Gastrocnemius medialis (tissue), 4 donors: ENCODE results near the gene ANKRD49. TPM values are rescaled to one million over a fixed set of nuclear protein-coding genes. Genes with fewer than 3 reads are reported as not detected.

Source experiments
- ATAC-seq, 2 donors: fragments of 150-250 bp; one replicate each; pipeline ENCODE4 v1.9.1; 2016
- DNase-seq, 2 donors: peaks; one replicate each; pipeline ENCODE4 v3.0.0-alpha.2; 2019
- H3K27ac ChIP-seq, 4 donors: fragments of 200-600 bp; sonication (generic); 1 replicate in 1 of 4; 2 replicates in 3 of 4; pipeline ENCODE4 v1.5.1; 2016 to 2018; ENCODE audit warnings: mild to moderate bottlenecking in 2 of 4, moderate library complexity in 1 of 4
- H3K27me3 ChIP-seq, 3 donors: fragments of 200-600 bp; sonication (generic) in 2 of 3; 1 replicate in 1 of 3; 2 replicates in 2 of 3; pipeline versions ENCODE4 v1.5.1 to v1.6.0; 2016 to 2019; ENCODE audit warnings: mild to moderate bottlenecking in 1 of 3, moderate library complexity in 1 of 3
- H3K36me3 ChIP-seq, 2 donors: fragments of 200-600 bp; sonication (generic) in 1 of 2; one replicate each; pipeline ENCODE4 v1.5.1; 2017 to 2018
- H3K4me1 ChIP-seq, 2 donors: fragments of 200-600 bp; sonication (generic) in 1 of 2; one replicate each; pipeline ENCODE4 v1.5.1; 2016 to 2017; ENCODE audit warnings: mild to moderate bottlenecking in 2 of 2
- H3K4me3 ChIP-seq, 4 donors: fragments of 200-600 bp; sonication (generic) in 3 of 4; 1 replicate in 1 of 4; 2 replicates in 3 of 4; pipeline ENCODE4 v1.5.1; 2016 to 2019; ENCODE audit warnings: mild to moderate bottlenecking in 2 of 4
- H3K9me3 ChIP-seq, 3 donors: fragments of 200-600 bp; sonication (generic) in 2 of 3; 1 replicate in 1 of 3; 2 replicates in 2 of 3; pipeline ENCODE4 v1.5.1; 2016 to 2019
- POLR2A ChIP-seq, 2 donors: fragments of 450-650 bp; IDR thresholded peaks; one replicate each; pipeline ENCODE4 v1.6.1; 2017; ENCODE audit warnings: antibody characterized with exemption in 2 of 2, mild to moderate bottlenecking in 2 of 2, moderate library complexity in 2 of 2
- in situ Hi-C, 4 donors: fragments of 200-750 bp; cut with MboI; loops; one replicate each; pipeline versions ENCODE4 v1.15.0 to v1.8.0; 2017; ENCODE audit warnings: low sequenced_read_pairs in 4 of 4
- intact Hi-C: fragments of 100-400 bp; cut with DNase I; formaldehyde crosslinking; loops from one replicate; pipeline ENCODE4 v1.15.1; 2023; ENCODE audit warnings: low total_unique reads
- total RNA-seq, 4 donors: library from RNA; depleted of rRNA; stranded (reverse); fragments of >200 nt; gene quantifications; one replicate each; pipeline versions ENCODE4 v1.1.0 to v1.2.3, GENCODE V29; 2016
- TF ChIP-seq, protein P1 (sequence below), 5 experiments: fragments of 450-650 bp in 3 of 5; fragments of 200-600 bp in 2 of 5; sonication (generic) in 2 of 5; IDR thresholded peaks in 4 of 5; conservative IDR thresholded peaks in 1 of 5; 1 replicate in 4 of 5; 2 replicates in 1 of 5; pipeline ENCODE4 v1.5.1; 2016 to 2019; ENCODE audit warnings: antibody characterized with exemption in 5 of 5, mild to moderate bottlenecking in 3 of 5, moderate library complexity in 3 of 5

Gene ANKRD49
- total RNA-seq, 4 donors from 2014 or later: 9.0 to 21.1 (median 11.9) TPM

- in situ Hi-C loops: loop anchor here in 2 of 4 donors (5.0 to 25.0 kb wide), 2 partner anchors 79 to 631 kb away; no protein-coding TSS in a partner anchor
- intact Hi-C loops: loop anchor here (2.0 kb wide), 1 partner anchor 45 kb away; no protein-coding TSS in a partner anchor
These were observed 24.5 kb downstream of the ANKRD49 start for GRCh38 chr11:94518300-94518699.

GRCh38 chr11:94519478-94520084 is 25.8 kb downstream of the ANKRD49 start:
- Histone ChIP-seq H3K27ac (no peak overlapping the region), H3K4me1 (no peaks in the 10 kb centered on the region), H3K4me3 (no peak overlapping the region), H3K27me3 (no peaks in the 10 kb centered on the region), H3K9me3 (no peaks in the 10 kb centered on the region), H3K36me3 (no peaks in the 10 kb centered on the region)
- TF ChIP-seq, protein P1, sequence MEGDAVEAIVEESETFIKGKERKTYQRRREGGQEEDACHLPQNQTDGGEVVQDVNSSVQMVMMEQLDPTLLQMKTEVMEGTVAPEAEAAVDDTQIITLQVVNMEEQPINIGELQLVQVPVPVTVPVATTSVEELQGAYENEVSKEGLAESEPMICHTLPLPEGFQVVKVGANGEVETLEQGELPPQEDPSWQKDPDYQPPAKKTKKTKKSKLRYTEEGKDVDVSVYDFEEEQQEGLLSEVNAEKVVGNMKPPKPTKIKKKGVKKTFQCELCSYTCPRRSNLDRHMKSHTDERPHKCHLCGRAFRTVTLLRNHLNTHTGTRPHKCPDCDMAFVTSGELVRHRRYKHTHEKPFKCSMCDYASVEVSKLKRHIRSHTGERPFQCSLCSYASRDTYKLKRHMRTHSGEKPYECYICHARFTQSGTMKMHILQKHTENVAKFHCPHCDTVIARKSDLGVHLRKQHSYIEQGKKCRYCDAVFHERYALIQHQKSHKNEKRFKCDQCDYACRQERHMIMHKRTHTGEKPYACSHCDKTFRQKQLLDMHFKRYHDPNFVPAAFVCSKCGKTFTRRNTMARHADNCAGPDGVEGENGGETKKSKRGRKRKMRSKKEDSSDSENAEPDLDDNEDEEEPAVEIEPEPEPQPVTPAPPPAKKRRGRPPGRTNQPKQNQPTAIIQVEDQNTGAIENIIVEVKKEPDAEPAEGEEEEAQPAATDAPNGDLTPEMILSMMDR (IDR thresholded peaks at IDR 0.05 in 4 of 5, conservative IDR thresholded peaks at IDR 0.05 in 1 of 5): peak; percentile 31 to 75 (median 41)
- no peak for TF ChIP-seq POLR2A (IDR thresholded peaks at IDR 0.05)
- no peak for ATAC-seq
- in situ Hi-C loops: loop anchor here in 2 of 4 donors (5.0 to 25.0 kb wide), 2 partner anchors 78 to 632 kb away; no protein-coding TSS in a partner anchor
- DNase-seq: no peak
- intact Hi-C loops: loop anchor here (1.0 to 2.0 kb wide), 2 partner anchors 43 to 84 kb away; no protein-coding TSS in a partner anchor

More at GRCh38 chr11:94518300-94518699, 24.5 kb downstream of the ANKRD49 start:
- H3K27ac ChIP-seq: no peak overlapping the region
- H3K36me3 ChIP-seq: no peaks in the 10 kb centered on the region
- H3K4me3 ChIP-seq: no peak overlapping the region
- no peaks in the 10 kb centered on the region for H3K27me3 ChIP-seq
- no peak for ATAC-seq
- no peaks in the 10 kb centered on the region for H3K4me1 ChIP-seq
- no peaks in the 10 kb centered on the region for H3K9me3 ChIP-seq
- TF ChIP-seq, protein P1 (IDR thresholded peaks at IDR 0.05 in 4 of 5, conservative IDR thresholded peaks at IDR 0.05 in 1 of 5): no peak
- no peak for TF ChIP-seq POLR2A (IDR thresholded peaks at IDR 0.05)
- DNase-seq: no peak

- H3K27me3 ChIP-seq: no peaks in the 10 kb centered on the region
- no peaks in the 10 kb centered on the region for H3K4me1 ChIP-seq
- no peaks in the 10 kb centered on the region for H3K9me3 ChIP-seq
- DNase-seq (no peak), ATAC-seq (no peak)
- TF ChIP-seq, protein P1 (IDR thresholded peaks at IDR 0.05 in 4 of 5, conservative IDR thresholded peaks at IDR 0.05 in 1 of 5): peak in 1 of 5 experiments; percentile 13
- no peak for TF ChIP-seq POLR2A (IDR thresholded peaks at IDR 0.05)
- in situ Hi-C loops (loop anchor here in 1 of 4 donors (25.0 kb wide), 1 partner anchor 634 kb away; no protein-coding TSS in a partner anchor), intact Hi-C loops (no loop called here)
- no peaks in the 10 kb centered on the region for H3K36me3 ChIP-seq
- no peak overlapping the region for H3K4me3 ChIP-seq
- no peak overlapping the region for H3K27ac ChIP-seq
These were observed 27.9 kb downstream of the ANKRD49 start for GRCh38 chr11:94521684-94522083.

DNA sequence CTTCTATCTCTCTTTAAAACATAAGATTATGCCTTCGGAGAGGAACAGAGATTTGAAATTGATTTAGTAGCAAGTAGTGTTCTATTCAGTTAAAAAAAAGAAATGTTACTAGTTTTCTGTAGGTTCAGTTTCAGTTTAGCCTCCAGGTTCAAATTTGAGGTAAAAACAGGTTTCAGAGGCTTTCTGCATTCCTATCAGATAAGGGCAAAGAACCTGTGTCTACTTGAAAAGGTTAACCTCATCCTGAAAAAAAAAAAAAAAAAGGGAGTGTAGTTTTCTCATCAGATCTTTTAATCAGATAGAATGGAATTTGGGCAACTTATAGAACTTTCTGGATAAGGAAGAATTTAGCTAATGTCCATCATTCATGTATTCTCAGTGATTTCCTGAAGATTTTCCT is 30.6 kb downstream of the ANKRD49 start:
- Histone ChIP-seq H3K27me3 (no peaks in the 10 kb centered on the region), H3K27ac (no peak overlapping the region), H3K36me3 (no peaks in the 10 kb centered on the region), H3K4me3 (no peak overlapping the region), H3K4me1 (no peaks in the 10 kb centered on the region), H3K9me3 (no peaks in the 10 kb centered on the region)
- in situ Hi-C loops (loop anchor here in 1 of 4 donors (25.0 kb wide), 1 partner anchor 637 kb away; no protein-coding TSS in a partner anchor), intact Hi-C loops (no loop called here)
- no peak for DNase-seq
- no peak for ATAC-seq
- TF ChIP-seq, protein P1 (IDR thresholded peaks at IDR 0.05 in 4 of 5, conservative IDR thresholded peaks at IDR 0.05 in 1 of 5): no peak
- no peak for TF ChIP-seq POLR2A (IDR thresholded peaks at IDR 0.05)
